ENCODE data around the gene CCDC57.
A peak's percentile ranks its signal among the peaks of the same experiment; 100 is the strongest.

CCDC57 gene

GRCh38 chr17:82106688-82107305 lies 105.8 kb downstream of the CCDC57 start:
- Mint-ChIP-seq H3K36me3 (no peaks in the 10 kb centered on the region), H3K4me1 (peaks cover 49% of the 10 kb centered on the region), H3K9me3 (no peaks in the 10 kb centered on the region), H3K27ac (peak overlapping the region; percentile 95), H3K4me3 (peak overlapping the region; percentile 78), H3K27me3 (no peaks in the 10 kb centered on the region)
- CTCF ChIA-PET, result interaction anchor here (0.7 to 2.1 kb wide), 5 partner anchors 9 to 76 kb away, joined by 3 to 5 read pairs (median 5); partner anchors contain the start of gene DCXR
- no peak for DNase-seq

GRCh38 chr17:82105882-82106687 lies 106.6 kb downstream of the CCDC57 start:
- Mint-ChIP-seq H3K9me3 (no peaks in the 10 kb centered on the region), H3K36me3 (peaks cover 3% of the 10 kb centered on the region), H3K27ac (peak overlapping the region; percentile 95), H3K27me3 (no peaks in the 10 kb centered on the region), H3K4me1 (peaks cover 49% of the 10 kb centered on the region), H3K4me3 (peak overlapping the region; percentile 78)
- peak; percentile 78 for DNase-seq
- CTCF ChIA-PET, result interaction anchor here (0.7 to 2.1 kb wide), 6 partner anchors 10 to 147 kb away, joined by 3 to 5 read pairs (median 4); partner anchors contain the start of gene DCXR

- DNase-seq, result no peak
- H3K9me3 Mint-ChIP-seq, result no peaks in the 10 kb centered on the region
- H3K4me1 Mint-ChIP-seq, result peaks cover 49% of the 10 kb centered on the region
- peaks cover 5% of the 10 kb centered on the region for H3K36me3 Mint-ChIP-seq
- no peaks in the 10 kb centered on the region for H3K27me3 Mint-ChIP-seq
- H3K27ac Mint-ChIP-seq, result peak overlapping the region; percentile 95
- CTCF ChIA-PET, result interaction anchor here (0.8 to 2.1 kb wide), 2 partner anchors 9 to 146 kb away, joined by 4 to 5 read pairs; no protein-coding TSS in a partner anchor
- H3K4me3 Mint-ChIP-seq, result peak overlapping the region; percentile 78
These were observed 107.2 kb downstream of the CCDC57 start for GRCh38 chr17:82105417-82105881.

GRCh38 chr17:82104797-82105416 lies 107.7 kb downstream of the CCDC57 start:
- peaks cover 46% of the 10 kb centered on the region for H3K4me1 Mint-ChIP-seq
- H3K27me3 Mint-ChIP-seq, result no peaks in the 10 kb centered on the region
- H3K4me3 Mint-ChIP-seq, result peak overlapping the region; percentile 78
- H3K27ac Mint-ChIP-seq, result peak overlapping the region; percentile 95
- no peak for DNase-seq
- H3K9me3 Mint-ChIP-seq, result no peaks in the 10 kb centered on the region
- CTCF ChIA-PET, result interaction anchor here (1.5 to 2.1 kb wide), 2 partner anchors 9 to 74 kb away, joined by 3 to 5 read pairs; no protein-coding TSS in a partner anchor
- H3K36me3 Mint-ChIP-seq, result peaks cover 5% of the 10 kb centered on the region

- H3K27ac Mint-ChIP-seq, result no peak overlapping the region
- no peak for DNase-seq
- no peaks in the 10 kb centered on the region for H3K9me3 Mint-ChIP-seq
- peaks cover 45% of the 10 kb centered on the region for H3K4me1 Mint-ChIP-seq
- H3K27me3 Mint-ChIP-seq, result no peaks in the 10 kb centered on the region
- H3K4me3 Mint-ChIP-seq, result no peak overlapping the region
- peaks cover 6% of the 10 kb centered on the region for H3K36me3 Mint-ChIP-seq
- CTCF ChIA-PET, result interaction anchor here (1.0 to 1.5 kb wide), 2 partner anchors 66 to 73 kb away, joined by 3 to 4 read pairs; partner anchors contain the start of gene DCXR
These were observed 108.8 kb downstream of the CCDC57 start for GRCh38 chr17:82103553-82104451.

- H3K27me3 Mint-ChIP-seq, result no peaks in the 10 kb centered on the region
- no peaks in the 10 kb centered on the region for H3K9me3 Mint-ChIP-seq
- H3K4me3 Mint-ChIP-seq, result no peak overlapping the region
- no peak for DNase-seq
- H3K4me1 Mint-ChIP-seq, result peaks cover 31% of the 10 kb centered on the region
- H3K27ac Mint-ChIP-seq, result no peak overlapping the region
- CTCF ChIA-PET, result interaction anchor here (1.0 kb wide), 1 partner anchor 104 kb away, joined by 3 read pairs; no protein-coding TSS in a partner anchor
- H3K36me3 Mint-ChIP-seq, result peaks cover 6% of the 10 kb centered on the region
These were observed 110.6 kb downstream of the CCDC57 start for GRCh38 chr17:82101767-82102679.

- Mint-ChIP-seq H3K4me1 (peaks cover 28% of the 10 kb centered on the region), H3K36me3 (peaks cover 6% of the 10 kb centered on the region), H3K9me3 (no peaks in the 10 kb centered on the region), H3K27ac (no peak overlapping the region), H3K4me3 (peak overlapping the region; percentile 43), H3K27me3 (no peaks in the 10 kb centered on the region)
- DNase-seq, result no peak
- CTCF ChIA-PET, result no interaction called here
These were observed 111.3 kb downstream of the CCDC57 start for GRCh38 chr17:82101301-82101715.

GRCh38 chr17:82100502-82101298 lies 111.9 kb downstream of the CCDC57 start:
- peaks cover 26% of the 10 kb centered on the region for H3K4me1 Mint-ChIP-seq

GRCh38 chr17:82098939-82099763 lies 113.5 kb downstream of the CCDC57 start:
- Mint-ChIP-seq H3K36me3 (peaks cover 11% of the 10 kb centered on the region), H3K27ac (peak overlapping the region; percentile 86), H3K4me1 (peaks cover 19% of the 10 kb centered on the region), H3K4me3 (peak overlapping the region; percentile 80), H3K9me3 (no peaks in the 10 kb centered on the region), H3K27me3 (no peaks in the 10 kb centered on the region)
- CTCF ChIA-PET, result no interaction called here
- no peak for DNase-seq

More at GRCh38 chr17:82100502-82101298, 111.9 kb downstream of the CCDC57 start:
- no peaks in the 10 kb centered on the region for H3K27me3 Mint-ChIP-seq
- no peaks in the 10 kb centered on the region for H3K9me3 Mint-ChIP-seq
- H3K36me3 Mint-ChIP-seq, result peaks cover 9% of the 10 kb centered on the region
- peak overlapping the region; percentile 80 for H3K4me3 Mint-ChIP-seq
- no peak for DNase-seq
- peak overlapping the region; percentile 86 for H3K27ac Mint-ChIP-seq
- CTCF ChIA-PET, result no interaction called here

GRCh38 chr17:82098169-82098938 lies 114.3 kb downstream of the CCDC57 start, which contains the start of gene FASN:
Gene FASN (minus strand): TSS chr17:82098236. CDS start chr17:82096445, 1,791 bp downstream.
- Mint-ChIP-seq H3K36me3 (peaks cover 11% of the 10 kb centered on the region), H3K4me3 (peak within 1 kb of the TSS; percentile 74), H3K27me3 (no peaks in the 10 kb centered on the region), H3K9me3 (no peaks in the 10 kb centered on the region), H3K4me1 (peaks cover 18% of the 10 kb centered on the region), H3K27ac (peak within 1 kb of the TSS; percentile 75)
- DNase-seq, result peak; percentile 94
- CTCF ChIA-PET, result no interaction called here

- Mint-ChIP-seq H3K27ac (peak overlapping the region; percentile 75), H3K4me3 (peak overlapping the region; percentile 74), H3K9me3 (no peaks in the 10 kb centered on the region), H3K36me3 (peaks cover 13% of the 10 kb centered on the region), H3K4me1 (peaks cover 20% of the 10 kb centered on the region), H3K27me3 (no peaks in the 10 kb centered on the region)
- DNase-seq, result no peak
- CTCF ChIA-PET, result no interaction called here
These were observed 114.8 kb downstream of the CCDC57 start for GRCh38 chr17:82097919-82098168.
